Endothelial cell of umbilical vein (primary cell): ENCODE data around the gene PTAFR. TPM values are rescaled to one million over a fixed set of nuclear protein-coding genes. Genes with fewer than 3 reads are reported as not detected.

Source experiments
- BruUV-seq: library from RNA; stranded (reverse); fragments of 400-500 nt; replicated peaks from 2 replicates; lab custom pipeline; 2021; lab: Mats Ljungman, UMichigan
- CTCF ChIA-PET: fragments of 300-600, 350-600 bp; sonication (Branson Sonifier 250); formaldehyde crosslinking; loops from one replicate; lab custom pipeline; 2021; ENCODE audit warnings: antibody characterized with exemption, inconsistent platforms; lab: Charles Lee
- POLR2A ChIA-PET: fragments of 300-600, 350-600 bp; sonication (Branson Sonifier 250); formaldehyde crosslinking; loops from one replicate; lab custom pipeline; 2021; ENCODE audit warnings: antibody characterized with exemption, inconsistent platforms; lab: Charles Lee
- DNase-seq: peaks from one replicate; pipeline ENCODE4 v3.0.0-alpha.2; 2011; ENCODE audit warnings: low read depth, low spot score
- FAIRE-seq: peaks from 2 replicates; lab custom pipeline; 2011; peaks lifted over from hg19 to GRCh38; lab: Jason Lieb, UNC
- H2AFZ ChIP-seq: 2 replicates; pipeline ENCODE4 v1.6.0; 2012; ENCODE audit warnings: low read depth, low read length, control low read depth, inconsistent platforms
- H3K27ac ChIP-seq: 2 replicates; pipeline ENCODE4 v1.5.1; 2011; ENCODE audit warnings: low read depth, mild to moderate bottlenecking, control low read depth, low read length, moderate library complexity; ENCODE audit not compliant: insufficient read depth
- H3K27me3 ChIP-seq, 2 experiments: 2 replicates each; pipeline versions ENCODE4 v1.6.0 to v1.6.1; 2011; ENCODE audit warnings: low read length in 2 of 2, mixed read lengths in 1 of 2; ENCODE audit not compliant: control insufficient read depth in 2 of 2, insufficient read depth in 2 of 2
- H3K36me3 ChIP-seq, 2 experiments: 2 replicates in 1 of 2; 3 replicates in 1 of 2; pipeline ENCODE4 v1.5.1; 2011; ENCODE audit warnings: low read length in 2 of 2, mild to moderate bottlenecking in 1 of 2, moderate library complexity in 1 of 2; ENCODE audit not compliant: control insufficient read depth in 2 of 2, insufficient read depth in 2 of 2; ENCODE audit errors: extremely low read depth in 1 of 2
- H3K4me1 ChIP-seq: 3 replicates; pipeline ENCODE4 v1.5.1; 2011; ENCODE audit warnings: mild to moderate bottlenecking, low read length; ENCODE audit not compliant: control insufficient read depth, insufficient read depth; ENCODE audit errors: extremely low read depth
- H3K4me2 ChIP-seq: 2 replicates; pipeline ENCODE4 v1.6.1; 2011; ENCODE audit warnings: low read length, control low read depth, mixed read lengths; ENCODE audit not compliant: insufficient read depth
- H3K4me3 ChIP-seq, 3 experiments: fragments of 200-600 bp in 1 of 3; sonication (generic), shearing (Covaris generic) in 1 of 3; replicated peaks in 1 of 3; 2 replicates each; pipeline ENCODE4 v1.5.1; 2011 to 2016; ENCODE audit warnings: control low read depth in 3 of 3, low read length in 3 of 3, mild to moderate bottlenecking in 2 of 3, inconsistent platforms in 1 of 3, low read depth in 1 of 3, moderate library complexity in 1 of 3; ENCODE audit not compliant: insufficient read depth in 1 of 3
- H3K79me2 ChIP-seq: 2 replicates; pipeline ENCODE4 v1.6.0; 2012; ENCODE audit warnings: low read length, inconsistent platforms; ENCODE audit not compliant: control insufficient read depth, insufficient read depth
- H3K9ac ChIP-seq: replicated peaks from 2 replicates; pipeline ENCODE3; 2011; ENCODE audit warnings: low read length, control low read depth; ENCODE audit not compliant: insufficient read depth; ENCODE audit errors: extremely low read depth
- H3K9me1 ChIP-seq: replicated peaks from 3 replicates; pipeline ENCODE4 v1.6.0; 2011; ENCODE audit warnings: mild to moderate bottlenecking, low read length; ENCODE audit not compliant: control insufficient read depth, insufficient read depth; ENCODE audit errors: extremely low read depth
- H3K9me3 ChIP-seq: replicated peaks from 2 replicates; pipeline ENCODE4 v1.5.1; 2012; ENCODE audit warnings: low read length, inconsistent platforms; ENCODE audit not compliant: control insufficient read depth, insufficient read depth
- H4K20me1 ChIP-seq: replicated peaks from 2 replicates; pipeline ENCODE3; 2011; ENCODE audit warnings: mild to moderate bottlenecking, low read length; ENCODE audit not compliant: control insufficient read depth, insufficient read depth; ENCODE audit errors: extremely low read depth
- EZH2 ChIP-seq: IDR thresholded peaks from 2 replicates; pipeline ENCODE4 v1.6.1; 2012; ENCODE audit warnings: borderline replicate concordance, low read depth, mild to moderate bottlenecking, moderate library complexity, low read length, inconsistent platforms; ENCODE audit not compliant: severe bottlenecking
- FOS ChIP-seq: IDR thresholded peaks from 2 replicates; pipeline ENCODE4 v1.6.1; 2011; ENCODE audit warnings: mild to moderate bottlenecking, low read length, moderate library complexity, borderline replicate concordance; ENCODE audit not compliant: insufficient read depth
- GATA2 ChIP-seq: IDR thresholded peaks from 2 replicates; pipeline ENCODE4 v1.7.0; 2011; ENCODE audit warnings: low read depth, mild to moderate bottlenecking, moderate library complexity, mixed read lengths, low read length; ENCODE audit not compliant: insufficient read length, insufficient read depth
- JUN ChIP-seq: IDR thresholded peaks from 2 replicates; pipeline ENCODE4 v1.6.1; 2011; ENCODE audit warnings: borderline replicate concordance, low read depth; ENCODE audit not compliant: insufficient read length, insufficient read depth
- MYC ChIP-seq: IDR thresholded peaks from one replicate; pipeline ENCODE4 v1.6.1; 2011; ENCODE audit warnings: mild to moderate bottlenecking, low read depth, low read length
- POLR2A ChIP-seq: IDR thresholded peaks from 2 replicates; pipeline ENCODE4 v1.6.1; 2012; ENCODE audit warnings: low read depth, mild to moderate bottlenecking, control low read depth, low read length
- POLR2AphosphoS5 ChIP-seq: IDR thresholded peaks from 2 replicates; pipeline ENCODE4 v1.6.1; 2012; ENCODE audit warnings: low read depth, mild to moderate bottlenecking, control low read depth, low read length, moderate library complexity; ENCODE audit not compliant: insufficient read depth
- dilution Hi-C: fragments of 300-500 bp; cut with MboI; formaldehyde crosslinking; loops from one replicate; pipeline ENCODE4 v1.15.0; 2019; ENCODE audit warnings: low sequenced_read_pairs; ENCODE audit not compliant: extremely low pct_ligation_motif_present
- intact Hi-C: fragments of 100-400 bp; cut with micrococcal nuclease; formaldehyde crosslinking; loops from one replicate; pipeline ENCODE4 v1.10.0; 2022
- polyA plus RNA-seq, 4 experiments: library from polyadenylated mRNA; depleted of rRNA in 3 of 4; stranded (reverse) in 3 of 4; unstranded in 1 of 4; fragments of >200 nt; gene quantifications; 2 replicates each; pipeline versions ENCODE4 v1.2.1 to v1.2.3, GENCODE V29; 2011 to 2012; ENCODE audit warnings: missing spikeins in 1 of 4
- total RNA-seq: library from RNA; stranded (reverse); gene quantifications from 2 replicates; pipeline ENCODE4 v1.2.3, GENCODE V29; 2021
- TF ChIP-seq, protein P1 (sequence below): IDR thresholded peaks from 2 replicates; pipeline ENCODE4 v1.6.1; 2011; ENCODE audit not compliant: insufficient read depth, insufficient read length
- TF ChIP-seq, protein P2 (sequence below), 2 donors: IDR thresholded peaks; 1 replicate in 1 of 2; 2 replicates in 1 of 2; pipeline ENCODE4 v1.5.1; 2011; ENCODE audit warnings: low read length in 2 of 2, mild to moderate bottlenecking in 2 of 2, moderate library complexity in 2 of 2, control low read depth in 1 of 2, inconsistent platforms in 1 of 2, low read depth in 1 of 2; ENCODE audit not compliant: insufficient read depth in 1 of 2; ENCODE audit errors: extremely low read depth in 1 of 2

The PTAFR gene
- total and polyA plus RNA-seq, 2 donors (not counting 3 experiments of a cell fraction or from before 2014, with no cell fraction given) = 0.20 to 0.32 TPM

GRCh38 chr1:28145728-28146127 is 30.8 kb downstream of the PTAFR start:
- DNase-seq = no peak
- Histone ChIP-seq H4K20me1 (no peaks in the 10 kb centered on the region), H3K9ac (no peak overlapping the region), H3K4me3 (no peak overlapping the region), H3K36me3 (no peaks in the 10 kb centered on the region), H2AFZ (no peak overlapping the region), H3K9me3 (no peaks in the 10 kb centered on the region), H3K4me2 (no peak overlapping the region), H3K9me1 (no peaks in the 10 kb centered on the region), H3K27ac (no peak overlapping the region), H3K79me2 (no peaks in the 10 kb centered on the region), H3K4me1 (peaks cover 3% of the 10 kb centered on the region), H3K27me3 (no peaks in the 10 kb centered on the region)
- ChIA-PET CTCF (interaction anchor here (1.2 to 1.4 kb wide), 2 partner anchors 11 kb away, joined by 4 read pairs; no protein-coding TSS in a partner anchor), POLR2A (no interaction called here)
- no TSS peak for BruUV-seq
- dilution Hi-C loops (no loop called here), intact Hi-C loops (no loop called here)
- FAIRE-seq = no peak
- no peak for TF ChIP-seq FOS
- TF ChIP-seq POLR2AphosphoS5 = no peak
- TF ChIP-seq POLR2A = no peak
- TF ChIP-seq, protein P1, sequence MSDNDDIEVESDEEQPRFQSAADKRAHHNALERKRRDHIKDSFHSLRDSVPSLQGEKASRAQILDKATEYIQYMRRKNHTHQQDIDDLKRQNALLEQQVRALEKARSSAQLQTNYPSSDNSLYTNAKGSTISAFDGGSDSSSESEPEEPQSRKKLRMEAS = no peak
- TF ChIP-seq MYC = no peak
- no peak for TF ChIP-seq EZH2
- TF ChIP-seq, protein P2, sequence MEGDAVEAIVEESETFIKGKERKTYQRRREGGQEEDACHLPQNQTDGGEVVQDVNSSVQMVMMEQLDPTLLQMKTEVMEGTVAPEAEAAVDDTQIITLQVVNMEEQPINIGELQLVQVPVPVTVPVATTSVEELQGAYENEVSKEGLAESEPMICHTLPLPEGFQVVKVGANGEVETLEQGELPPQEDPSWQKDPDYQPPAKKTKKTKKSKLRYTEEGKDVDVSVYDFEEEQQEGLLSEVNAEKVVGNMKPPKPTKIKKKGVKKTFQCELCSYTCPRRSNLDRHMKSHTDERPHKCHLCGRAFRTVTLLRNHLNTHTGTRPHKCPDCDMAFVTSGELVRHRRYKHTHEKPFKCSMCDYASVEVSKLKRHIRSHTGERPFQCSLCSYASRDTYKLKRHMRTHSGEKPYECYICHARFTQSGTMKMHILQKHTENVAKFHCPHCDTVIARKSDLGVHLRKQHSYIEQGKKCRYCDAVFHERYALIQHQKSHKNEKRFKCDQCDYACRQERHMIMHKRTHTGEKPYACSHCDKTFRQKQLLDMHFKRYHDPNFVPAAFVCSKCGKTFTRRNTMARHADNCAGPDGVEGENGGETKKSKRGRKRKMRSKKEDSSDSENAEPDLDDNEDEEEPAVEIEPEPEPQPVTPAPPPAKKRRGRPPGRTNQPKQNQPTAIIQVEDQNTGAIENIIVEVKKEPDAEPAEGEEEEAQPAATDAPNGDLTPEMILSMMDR (IDR thresholded peaks at IDR 0.05; ENCODE audit: extremely low read depth in 1 of 2, insufficient read depth in 1 of 2, low read depth in 1 of 2, low read length in 2 of 2) = no peak
- no peak for TF ChIP-seq JUN
- no peak for TF ChIP-seq GATA2
